Measurements from ENCODE around the gene BABAM2.

GRCh38 chr2:28366496-28367282 is 476.2 kb downstream of the BABAM2 start:
- TF ChIP-seq, protein P1, sequence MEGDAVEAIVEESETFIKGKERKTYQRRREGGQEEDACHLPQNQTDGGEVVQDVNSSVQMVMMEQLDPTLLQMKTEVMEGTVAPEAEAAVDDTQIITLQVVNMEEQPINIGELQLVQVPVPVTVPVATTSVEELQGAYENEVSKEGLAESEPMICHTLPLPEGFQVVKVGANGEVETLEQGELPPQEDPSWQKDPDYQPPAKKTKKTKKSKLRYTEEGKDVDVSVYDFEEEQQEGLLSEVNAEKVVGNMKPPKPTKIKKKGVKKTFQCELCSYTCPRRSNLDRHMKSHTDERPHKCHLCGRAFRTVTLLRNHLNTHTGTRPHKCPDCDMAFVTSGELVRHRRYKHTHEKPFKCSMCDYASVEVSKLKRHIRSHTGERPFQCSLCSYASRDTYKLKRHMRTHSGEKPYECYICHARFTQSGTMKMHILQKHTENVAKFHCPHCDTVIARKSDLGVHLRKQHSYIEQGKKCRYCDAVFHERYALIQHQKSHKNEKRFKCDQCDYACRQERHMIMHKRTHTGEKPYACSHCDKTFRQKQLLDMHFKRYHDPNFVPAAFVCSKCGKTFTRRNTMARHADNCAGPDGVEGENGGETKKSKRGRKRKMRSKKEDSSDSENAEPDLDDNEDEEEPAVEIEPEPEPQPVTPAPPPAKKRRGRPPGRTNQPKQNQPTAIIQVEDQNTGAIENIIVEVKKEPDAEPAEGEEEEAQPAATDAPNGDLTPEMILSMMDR (conservative IDR thresholded peaks at IDR 0.05; ENCODE audit: low read depth, low read length), result no peak
- TF ChIP-seq POLR2A (IDR thresholded peaks at IDR 0.05; ENCODE audit: low read depth, low read length) (no peak), ELK1 (IDR thresholded peaks at IDR 0.05; ENCODE audit: borderline replicate concordance, low read depth, low read length) (no peak), MXI1 (IDR thresholded peaks at IDR 0.05; ENCODE audit: borderline replicate concordance, low read depth, low read length) (no peak), SMC3 (IDR thresholded peaks at IDR 0.05; ENCODE audit: low read depth, low read length) (no peak), RAD21 (IDR thresholded peaks at IDR 0.05; ENCODE audit: low read length) (no peak; the same call in 1 of the 2 replicates), FOS (IDR thresholded peaks at IDR 0.05; ENCODE audit: low read depth, low read length) (no peak), MAZ (IDR thresholded peaks at IDR 0.05; ENCODE audit: borderline replicate concordance, low read depth, low read length) (no peak), RCOR1 (IDR thresholded peaks at IDR 0.05; ENCODE audit: insufficient replicate concordance, low read length) (no peak)
